ENCODE measurements around the gene CCM2L. TPM values are rescaled to one million over a fixed set of nuclear protein-coding genes. Genes with fewer than 3 reads are reported as not detected.

CCM2L gene
- total RNA-seq, 1 donor from 2014 or later: 8.6 TPM

GRCh38 chr20:32012159-32012688, 2.0 kb downstream of the CCM2L start:
- H3K27ac ChIP-seq: no peak overlapping the region
- H3K9me3 ChIP-seq: no peaks in the 10 kb centered on the region
- TF ChIP-seq POLR2A (IDR thresholded peaks at IDR 0.05): no peak
- TF ChIP-seq, protein P1, sequence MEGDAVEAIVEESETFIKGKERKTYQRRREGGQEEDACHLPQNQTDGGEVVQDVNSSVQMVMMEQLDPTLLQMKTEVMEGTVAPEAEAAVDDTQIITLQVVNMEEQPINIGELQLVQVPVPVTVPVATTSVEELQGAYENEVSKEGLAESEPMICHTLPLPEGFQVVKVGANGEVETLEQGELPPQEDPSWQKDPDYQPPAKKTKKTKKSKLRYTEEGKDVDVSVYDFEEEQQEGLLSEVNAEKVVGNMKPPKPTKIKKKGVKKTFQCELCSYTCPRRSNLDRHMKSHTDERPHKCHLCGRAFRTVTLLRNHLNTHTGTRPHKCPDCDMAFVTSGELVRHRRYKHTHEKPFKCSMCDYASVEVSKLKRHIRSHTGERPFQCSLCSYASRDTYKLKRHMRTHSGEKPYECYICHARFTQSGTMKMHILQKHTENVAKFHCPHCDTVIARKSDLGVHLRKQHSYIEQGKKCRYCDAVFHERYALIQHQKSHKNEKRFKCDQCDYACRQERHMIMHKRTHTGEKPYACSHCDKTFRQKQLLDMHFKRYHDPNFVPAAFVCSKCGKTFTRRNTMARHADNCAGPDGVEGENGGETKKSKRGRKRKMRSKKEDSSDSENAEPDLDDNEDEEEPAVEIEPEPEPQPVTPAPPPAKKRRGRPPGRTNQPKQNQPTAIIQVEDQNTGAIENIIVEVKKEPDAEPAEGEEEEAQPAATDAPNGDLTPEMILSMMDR (IDR thresholded peaks at IDR 0.05): no peak
- TF ChIP-seq POLR2AphosphoS5 (IDR thresholded peaks at IDR 0.05; ENCODE audit: insufficient read depth in 1 of 2, low read depth in 1 of 2): no peak
- peak overlapping the region in 1 of 2 donors; percentile 27 for H3K4me3 ChIP-seq
- no peaks in the 10 kb centered on the region for H3K4me1 ChIP-seq
- DNase-seq (ENCODE audit: extremely low spot score in 2 of 2): no peak
- H3K27me3 ChIP-seq: no peaks in the 10 kb centered on the region
- intact Hi-C loops (cut with DNase I): no loop called here
- no peaks in the 10 kb centered on the region for H3K36me3 ChIP-seq

DNA sequence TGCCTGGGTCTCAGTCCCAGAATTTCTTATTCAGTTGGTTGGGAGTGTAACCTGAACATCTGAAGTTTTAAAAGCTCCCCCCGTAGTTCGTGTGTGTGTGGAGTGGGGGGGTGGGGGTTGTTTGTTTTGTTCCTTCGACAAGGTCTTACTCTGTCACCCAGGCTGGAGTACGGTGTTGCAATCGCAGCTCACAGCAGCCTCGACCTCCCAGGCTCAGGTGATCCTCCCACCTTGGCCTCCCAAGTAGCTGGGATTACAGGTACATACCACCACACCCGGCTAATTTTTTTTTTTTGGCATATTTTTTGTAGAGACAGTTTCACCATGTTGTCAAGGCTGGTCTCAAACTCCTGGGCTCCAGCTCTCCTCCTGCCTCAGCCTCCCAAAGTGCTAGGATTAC, 3.1 kb downstream of the CCM2L start:
- TF ChIP-seq, protein P1 (IDR thresholded peaks at IDR 0.05): no peak
- TF ChIP-seq POLR2AphosphoS5 (IDR thresholded peaks at IDR 0.05; ENCODE audit: insufficient read depth in 1 of 2, low read depth in 1 of 2): no peak
- no peak for TF ChIP-seq POLR2A (IDR thresholded peaks at IDR 0.05)
- DNase-seq (ENCODE audit: extremely low spot score in 2 of 2): no peak
- peaks cover 2% of the 10 kb centered on the region for H3K4me1 ChIP-seq
- H3K27ac ChIP-seq: no peak overlapping the region
- intact Hi-C loops (cut with DNase I): no loop called here
- no peak overlapping the region for H3K4me3 ChIP-seq
- no peaks in the 10 kb centered on the region for H3K36me3 ChIP-seq
- H3K9me3 ChIP-seq: no peaks in the 10 kb centered on the region
- H3K27me3 ChIP-seq: peaks cover under 1% of the 10 kb centered on the region

DNA sequence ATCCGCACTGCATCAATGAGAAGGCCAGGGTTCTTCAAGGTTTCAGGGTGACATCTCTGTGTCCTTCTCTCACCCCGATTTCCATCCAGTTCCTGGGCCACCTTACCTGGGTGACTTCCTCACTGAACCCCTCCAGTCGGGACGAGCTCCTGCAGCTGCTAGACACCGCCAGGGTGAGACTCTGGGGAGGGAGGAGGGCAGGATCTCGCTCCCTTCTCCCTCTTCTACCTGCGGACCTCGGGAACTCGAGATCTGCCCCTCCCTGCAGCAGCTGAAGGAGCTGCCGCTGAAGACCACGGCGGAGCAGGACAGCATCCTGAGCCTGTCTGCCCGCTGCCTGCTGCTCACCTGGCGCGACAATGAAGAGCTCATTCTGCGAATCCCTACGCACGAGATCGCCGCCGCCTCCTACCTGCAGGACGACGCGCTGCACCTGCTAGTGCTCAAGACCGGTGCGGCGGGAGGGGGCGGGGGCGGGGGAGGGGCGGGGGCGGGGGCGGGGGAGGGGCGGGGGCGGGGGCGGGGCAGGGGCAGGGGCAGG, 7.5 kb downstream of the CCM2L start:
- H3K27me3 ChIP-seq: peaks cover 4% of the 10 kb centered on the region
- TF ChIP-seq, protein P1 (IDR thresholded peaks at IDR 0.05): no peak
- TF ChIP-seq POLR2AphosphoS5 (IDR thresholded peaks at IDR 0.05; ENCODE audit: insufficient read depth in 1 of 2, low read depth in 1 of 2): no peak
- TF ChIP-seq POLR2A (IDR thresholded peaks at IDR 0.05): no peak
- intact Hi-C loops (cut with DNase I): no loop called here
- no peak overlapping the region for H3K27ac ChIP-seq
- no peak overlapping the region for H3K4me3 ChIP-seq
- H3K36me3 ChIP-seq: no peaks in the 10 kb centered on the region
- no peak for DNase-seq (ENCODE audit: extremely low spot score in 2 of 2)
- H3K4me1 ChIP-seq: peaks cover 6% of the 10 kb centered on the region
- no peaks in the 10 kb centered on the region for H3K9me3 ChIP-seq

DNA sequence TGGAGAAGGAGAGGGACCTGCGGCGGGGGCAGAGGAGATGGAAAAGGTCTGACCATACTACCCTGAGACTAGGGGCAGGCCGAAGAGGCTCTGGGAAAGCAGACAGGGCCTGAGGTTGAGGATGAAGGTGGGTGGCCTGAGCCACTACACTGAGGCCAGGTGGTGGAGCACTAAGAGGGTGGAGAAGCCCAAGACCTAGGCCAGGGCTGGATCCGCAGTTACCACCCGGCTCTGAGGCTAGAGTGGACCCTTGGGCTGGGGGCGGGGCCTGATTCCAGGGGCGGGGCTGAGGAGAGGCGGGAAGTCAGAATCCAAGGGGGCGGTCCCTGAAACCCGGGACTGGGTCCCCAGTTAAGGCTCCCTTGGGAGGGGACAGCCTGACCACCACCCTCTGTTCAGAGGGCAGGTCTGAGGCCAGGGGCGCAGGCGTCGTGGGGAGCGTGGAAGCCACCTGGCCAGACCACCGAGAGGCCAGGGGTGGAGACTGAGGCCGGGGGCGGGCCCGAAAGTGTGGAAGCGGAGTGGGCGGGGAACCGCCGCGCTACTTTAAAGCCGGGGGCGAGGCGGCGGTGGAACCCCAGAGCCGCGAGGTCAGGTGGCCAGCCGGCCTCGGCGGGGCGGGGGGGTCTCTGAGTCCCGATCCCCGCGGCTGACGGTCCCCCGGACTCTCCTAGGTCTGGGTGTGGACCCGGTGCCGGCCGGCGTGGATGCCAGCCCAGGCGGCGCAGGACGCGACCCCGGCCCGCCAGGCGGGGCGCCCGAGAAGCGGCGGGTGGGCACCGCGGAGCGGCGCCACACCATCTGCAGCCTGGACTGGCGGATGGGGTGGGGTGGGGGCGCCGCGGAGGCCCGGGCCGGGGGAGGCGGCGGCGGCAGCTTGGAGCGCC, 8.3 kb downstream of the CCM2L start:
- Histone ChIP-seq H3K4me3 (peak overlapping the region; percentile 48 to 63), H3K27ac (no peak overlapping the region), H3K4me1 (peaks cover 6% of the 10 kb centered on the region), H3K36me3 (no peaks in the 10 kb centered on the region), H3K27me3 (peaks cover 4% of the 10 kb centered on the region), H3K9me3 (no peaks in the 10 kb centered on the region)
- peak in 1 of 2 donors; percentile 13 for TF ChIP-seq POLR2AphosphoS5 (IDR thresholded peaks at IDR 0.05; ENCODE audit: insufficient read depth in 1 of 2, low read depth in 1 of 2)
- TF ChIP-seq, protein P1 (IDR thresholded peaks at IDR 0.05): no peak
- no peak for TF ChIP-seq POLR2A (IDR thresholded peaks at IDR 0.05)
- intact Hi-C loops (cut with DNase I): no loop called here
- DNase-seq (ENCODE audit: extremely low spot score in 2 of 2): no peak

- no peaks in the 10 kb centered on the region for H3K36me3 ChIP-seq
- H3K4me3 ChIP-seq: peak overlapping the region; percentile 48 to 63
- H3K27me3 ChIP-seq: peaks cover 4% of the 10 kb centered on the region
- peaks cover 6% of the 10 kb centered on the region for H3K4me1 ChIP-seq
- TF ChIP-seq POLR2AphosphoS5 (IDR thresholded peaks at IDR 0.05; ENCODE audit: insufficient read depth in 1 of 2, low read depth in 1 of 2) (no peak), POLR2A (IDR thresholded peaks at IDR 0.05) (no peak)
- TF ChIP-seq, protein P1 (IDR thresholded peaks at IDR 0.05): no peak
- no peak overlapping the region for H3K27ac ChIP-seq
- intact Hi-C loops (cut with DNase I): no loop called here
- DNase-seq (ENCODE audit: extremely low spot score in 2 of 2): no peak
- H3K9me3 ChIP-seq: no peaks in the 10 kb centered on the region
These were observed 8.9 kb downstream of the CCM2L start for GRCh38 chr20:32019156-32019510.
